ENCODE data around the gene ILRUN.
"Not testable (repeated sequence)": the region's sequence is repeated elsewhere in the genome, so short reads cannot be mapped to it uniquely, and the experiment has no call there.

ILRUN gene

DNA sequence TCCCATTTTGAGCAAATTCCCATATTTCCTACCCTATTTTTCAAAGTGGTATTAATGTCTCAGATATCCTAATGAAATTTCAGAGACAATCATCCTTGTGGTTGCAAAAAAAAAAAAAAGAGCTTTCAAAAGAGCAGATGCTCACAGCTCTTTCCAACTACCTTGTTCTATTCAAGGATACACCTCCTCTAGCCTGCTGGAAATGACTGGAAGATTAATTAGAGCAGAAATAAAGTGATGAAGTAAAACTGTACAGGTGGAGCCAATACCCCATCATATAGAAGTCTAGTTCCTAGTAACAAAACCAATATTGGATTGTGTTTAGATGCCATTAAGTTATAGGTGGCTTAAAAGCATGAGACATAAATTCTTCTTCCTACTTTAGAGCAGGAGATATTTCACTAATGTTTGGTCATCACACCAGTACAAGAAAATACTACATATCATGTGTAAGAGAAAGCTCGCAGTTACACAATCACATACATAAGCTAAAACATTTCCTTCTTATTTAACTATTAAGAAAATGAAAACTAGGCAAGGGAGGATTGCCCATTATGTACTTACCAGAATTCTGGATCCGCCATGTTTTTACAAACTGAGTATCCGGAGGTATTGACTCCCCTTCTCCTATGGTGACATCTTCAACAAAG, 42.4 kb downstream of the ILRUN start:
- Mint-ChIP-seq H3K9me3 (no peaks in the 10 kb centered on the region), H3K4me1 (ENCODE audit: low read depth) (peaks cover 45% of the 10 kb centered on the region), H3K36me3 (ENCODE audit: low read depth) (peaks cover 29% of the 10 kb centered on the region), H3K4me3 (no peak overlapping the region), H3K27ac (no peak overlapping the region), H3K27me3 (no peaks in the 10 kb centered on the region)
- intact Hi-C loops (cut with micrococcal nuclease): no loop called here

DNA sequence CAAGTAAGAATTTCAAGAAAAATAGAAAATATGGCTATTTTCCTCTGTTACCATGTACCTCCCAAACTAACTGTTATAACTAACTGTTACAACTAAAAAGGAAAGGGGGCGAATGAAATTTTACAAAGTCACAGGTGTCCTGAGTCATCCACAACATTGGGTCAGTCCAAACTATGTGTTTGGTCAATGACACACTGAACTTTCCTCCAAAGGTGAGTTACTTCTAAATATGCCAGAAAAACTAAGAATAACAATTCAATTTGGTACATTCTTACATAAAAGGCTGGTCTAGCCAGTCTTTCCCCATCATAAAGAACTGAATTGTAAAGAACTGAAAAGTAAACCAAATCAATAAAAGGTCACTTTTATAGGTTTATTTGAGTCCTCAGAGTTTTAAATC, 44.3 kb downstream of the ILRUN start:
- no peak overlapping the region for H3K27ac Mint-ChIP-seq
- peaks cover 45% of the 10 kb centered on the region for H3K36me3 Mint-ChIP-seq (ENCODE audit: low read depth)
- H3K27me3 Mint-ChIP-seq: no peaks in the 10 kb centered on the region
- no peaks in the 10 kb centered on the region for H3K9me3 Mint-ChIP-seq
- intact Hi-C loops (cut with micrococcal nuclease): no loop called here
- H3K4me1 Mint-ChIP-seq (ENCODE audit: low read depth): peaks cover 27% of the 10 kb centered on the region
- H3K4me3 Mint-ChIP-seq: no peak overlapping the region

DNA sequence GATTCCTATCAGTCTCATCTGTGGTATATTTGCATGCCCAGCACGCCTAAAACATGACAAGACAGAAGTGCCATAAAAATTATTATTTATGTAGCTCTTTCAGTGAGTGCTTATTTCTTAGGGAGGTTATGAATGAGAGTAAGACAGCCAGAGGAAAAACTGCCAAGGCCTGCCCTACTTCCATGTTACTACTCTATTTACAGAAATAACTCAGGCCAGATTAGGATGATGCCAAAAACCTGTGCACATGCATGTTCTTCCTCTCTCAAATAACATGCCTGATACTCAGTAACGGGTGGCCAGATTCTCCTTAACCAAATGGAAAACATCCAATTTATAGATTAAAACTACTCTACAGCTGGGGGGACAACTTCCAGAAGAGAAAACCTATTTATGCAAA, 45.7 kb downstream of the ILRUN start:
- no peaks in the 10 kb centered on the region for H3K27me3 Mint-ChIP-seq
- peaks cover 17% of the 10 kb centered on the region for H3K4me1 Mint-ChIP-seq (ENCODE audit: low read depth)
- H3K27ac Mint-ChIP-seq: no peak overlapping the region
- H3K9me3 Mint-ChIP-seq: no peaks in the 10 kb centered on the region
- intact Hi-C loops (cut with micrococcal nuclease): no loop called here
- H3K4me3 Mint-ChIP-seq: no peak overlapping the region
- H3K36me3 Mint-ChIP-seq (ENCODE audit: low read depth): peaks cover 60% of the 10 kb centered on the region

DNA sequence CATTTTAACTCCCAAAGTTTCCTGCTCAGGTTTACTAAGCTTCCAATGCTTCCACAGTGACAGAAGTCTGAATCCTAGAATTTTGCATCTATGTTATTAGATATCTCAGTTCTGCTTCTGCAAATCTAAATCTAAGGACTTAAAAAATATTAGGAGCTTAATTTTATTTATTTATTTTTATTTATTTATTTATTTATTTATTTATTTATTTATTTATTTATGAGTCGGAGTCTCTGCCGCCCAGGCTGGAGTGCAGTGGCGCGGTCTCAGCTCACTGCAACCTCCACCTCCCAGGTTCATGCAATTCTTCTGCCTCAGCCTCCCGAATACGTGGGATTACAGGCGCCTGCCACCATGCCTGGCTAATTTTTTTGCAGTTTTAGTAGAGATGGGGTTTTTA, 46.3 kb downstream of the ILRUN start:
- H3K4me1 Mint-ChIP-seq (ENCODE audit: low read depth): peaks cover 14% of the 10 kb centered on the region
- intact Hi-C loops (cut with micrococcal nuclease); H3K27ac Mint-ChIP-seq; H3K9me3 Mint-ChIP-seq; H3K4me3 Mint-ChIP-seq; H3K27me3 Mint-ChIP-seq: not testable (repeated sequence)
- peaks cover 66% of the 10 kb centered on the region for H3K36me3 Mint-ChIP-seq (ENCODE audit: low read depth)

DNA sequence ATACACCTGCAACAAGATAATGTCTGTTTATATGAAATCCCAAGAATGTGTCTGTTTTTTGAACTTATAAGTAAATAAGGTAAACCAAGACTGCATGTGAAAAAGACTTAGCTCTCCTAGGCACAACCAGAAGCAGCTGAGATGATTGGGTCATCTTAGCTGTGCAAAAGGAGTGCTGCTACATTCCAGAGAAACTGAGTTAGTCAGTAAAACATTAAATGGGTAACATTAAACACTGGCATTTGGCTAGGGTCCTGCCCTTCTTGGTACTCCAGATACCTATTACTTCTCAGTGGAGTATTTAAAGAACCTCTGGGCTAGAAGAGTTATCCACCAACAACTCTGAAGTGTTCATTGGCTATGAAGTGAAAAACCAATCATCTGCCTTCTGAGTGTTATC, 47.8 kb downstream of the ILRUN start:
- H3K4me1 Mint-ChIP-seq (ENCODE audit: low read depth): peaks cover 13% of the 10 kb centered on the region

More for the DNA sequence above, 47.8 kb downstream of the ILRUN start:
- no peak overlapping the region for H3K27ac Mint-ChIP-seq
- peaks cover 74% of the 10 kb centered on the region for H3K36me3 Mint-ChIP-seq (ENCODE audit: low read depth)
- H3K27me3 Mint-ChIP-seq: no peaks in the 10 kb centered on the region
- no peaks in the 10 kb centered on the region for H3K9me3 Mint-ChIP-seq
- H3K4me3 Mint-ChIP-seq: no peak overlapping the region
- intact Hi-C loops (cut with micrococcal nuclease): loop anchor here (10.0 kb wide), 1 partner anchor 46 kb away; the partner anchor contains the start of gene ILRUN

Measured in dendritic cell treated with granulocyte-macrophage colony-stimulating factor and Interleukin-4, amounts not matched to agents 40 ng/mL and 50 ng/mL, for 4 days (primary cell).